Measurements from ENCODE around the gene C7orf33. TPM values are rescaled to one million over a fixed set of nuclear protein-coding genes. Genes with fewer than 3 reads are reported as not detected.

The C7orf33 gene, protein sequence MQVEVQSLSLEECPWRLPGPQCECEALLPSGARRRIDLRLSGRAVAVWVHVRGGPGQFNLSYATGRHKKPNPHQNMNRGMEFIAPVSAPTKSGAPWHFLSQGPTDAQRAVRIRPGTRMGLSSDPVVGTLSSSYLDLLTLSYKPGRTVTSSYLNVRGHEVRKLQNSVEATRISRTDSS
- not detected for total RNA-seq (ENCODE audit: unreplicated experiment)
- long read RNA-seq, result 0 reads

DNA sequence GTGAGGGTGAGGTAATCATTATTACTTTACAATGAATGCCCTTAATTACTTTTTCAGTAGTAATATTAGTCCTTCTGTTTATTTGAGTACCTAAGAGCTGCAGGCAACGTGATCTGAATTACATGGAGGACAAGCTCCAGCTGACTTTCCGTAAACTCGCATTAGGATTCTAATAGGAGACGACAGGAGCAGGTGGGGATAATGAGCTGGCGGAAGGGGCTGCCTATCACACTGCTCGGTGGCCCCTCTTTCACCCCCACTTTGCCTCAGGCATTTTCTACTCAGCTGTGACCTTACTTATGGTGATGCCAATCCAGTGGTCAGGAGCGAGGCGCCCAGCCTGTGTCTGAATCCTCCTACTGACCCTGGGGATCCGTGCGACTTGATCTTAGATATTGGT lies at the start of gene C7orf33:
C7orf33 (plus strand) TSS at position 296 of the 400 bp plus-strand sequence. CDS start 160 bp downstream, outside the sequence.
- Mint-ChIP-seq H3K4me1 (ENCODE audit: unreplicated experiment) (no peaks in the 10 kb centered on the region), H3K27ac (ENCODE audit: unreplicated experiment) (no peak within 1 kb of the TSS), H3K36me3 (ENCODE audit: low read depth, unreplicated experiment) (no peaks in the 10 kb centered on the region), H3K9me3 (ENCODE audit: unreplicated experiment) (no peaks in the 10 kb centered on the region), H3K4me3 (ENCODE audit: unreplicated experiment) (no peak within 1 kb of the TSS), H3K27me3 (ENCODE audit: unreplicated experiment) (no peaks in the 10 kb centered on the region)
- TF ChIP-seq, protein P1, sequence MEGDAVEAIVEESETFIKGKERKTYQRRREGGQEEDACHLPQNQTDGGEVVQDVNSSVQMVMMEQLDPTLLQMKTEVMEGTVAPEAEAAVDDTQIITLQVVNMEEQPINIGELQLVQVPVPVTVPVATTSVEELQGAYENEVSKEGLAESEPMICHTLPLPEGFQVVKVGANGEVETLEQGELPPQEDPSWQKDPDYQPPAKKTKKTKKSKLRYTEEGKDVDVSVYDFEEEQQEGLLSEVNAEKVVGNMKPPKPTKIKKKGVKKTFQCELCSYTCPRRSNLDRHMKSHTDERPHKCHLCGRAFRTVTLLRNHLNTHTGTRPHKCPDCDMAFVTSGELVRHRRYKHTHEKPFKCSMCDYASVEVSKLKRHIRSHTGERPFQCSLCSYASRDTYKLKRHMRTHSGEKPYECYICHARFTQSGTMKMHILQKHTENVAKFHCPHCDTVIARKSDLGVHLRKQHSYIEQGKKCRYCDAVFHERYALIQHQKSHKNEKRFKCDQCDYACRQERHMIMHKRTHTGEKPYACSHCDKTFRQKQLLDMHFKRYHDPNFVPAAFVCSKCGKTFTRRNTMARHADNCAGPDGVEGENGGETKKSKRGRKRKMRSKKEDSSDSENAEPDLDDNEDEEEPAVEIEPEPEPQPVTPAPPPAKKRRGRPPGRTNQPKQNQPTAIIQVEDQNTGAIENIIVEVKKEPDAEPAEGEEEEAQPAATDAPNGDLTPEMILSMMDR (IDR thresholded peaks at IDR 0.05; ENCODE audit: unreplicated experiment), result no peak
- no peak for DNase-seq (ENCODE audit: low spot score)

GRCh38 chr7:148541891-148542504 lies 48.6 kb upstream of the C7orf33 start:
- H3K9me3 Mint-ChIP-seq (ENCODE audit: unreplicated experiment), result no peaks in the 10 kb centered on the region
- TF ChIP-seq, protein P1 (IDR thresholded peaks at IDR 0.05; ENCODE audit: unreplicated experiment), result no peak

GRCh38 chr7:148543302-148543701 lies 47.3 kb upstream of the C7orf33 start:
- H3K36me3 Mint-ChIP-seq (ENCODE audit: low read depth, unreplicated experiment), result no peaks in the 10 kb centered on the region
- no peaks in the 10 kb centered on the region for H3K4me1 Mint-ChIP-seq (ENCODE audit: unreplicated experiment)
- H3K27ac Mint-ChIP-seq (ENCODE audit: unreplicated experiment), result no peak overlapping the region
- H3K27me3 Mint-ChIP-seq (ENCODE audit: unreplicated experiment), result peaks cover 3% of the 10 kb centered on the region
- H3K9me3 Mint-ChIP-seq (ENCODE audit: unreplicated experiment), result no peaks in the 10 kb centered on the region
- DNase-seq (ENCODE audit: low spot score), result no peak
- H3K4me3 Mint-ChIP-seq (ENCODE audit: unreplicated experiment), result no peak overlapping the region
- TF ChIP-seq, protein P1 (IDR thresholded peaks at IDR 0.05; ENCODE audit: unreplicated experiment), result no peak

More at GRCh38 chr7:148541891-148542504, 48.6 kb upstream of the C7orf33 start:
- Mint-ChIP-seq H3K27me3 (ENCODE audit: unreplicated experiment) (peaks cover 2% of the 10 kb centered on the region), H3K4me1 (ENCODE audit: unreplicated experiment) (no peaks in the 10 kb centered on the region), H3K4me3 (ENCODE audit: unreplicated experiment) (no peak overlapping the region), H3K27ac (ENCODE audit: unreplicated experiment) (no peak overlapping the region), H3K36me3 (ENCODE audit: low read depth, unreplicated experiment) (no peaks in the 10 kb centered on the region)
- no peak for DNase-seq (ENCODE audit: low spot score)

- H3K4me1 Mint-ChIP-seq (ENCODE audit: unreplicated experiment), result no peaks in the 10 kb centered on the region
Observed at GRCh38 chr7:148545172-148545571, 45.4 kb upstream of the C7orf33 start.

More at GRCh38 chr7:148545172-148545571, 45.4 kb upstream of the C7orf33 start:
- Mint-ChIP-seq H3K4me3 (ENCODE audit: unreplicated experiment) (no peak overlapping the region), H3K27ac (ENCODE audit: unreplicated experiment) (no peak overlapping the region), H3K9me3 (ENCODE audit: unreplicated experiment) (no peaks in the 10 kb centered on the region), H3K27me3 (ENCODE audit: unreplicated experiment) (peaks cover 5% of the 10 kb centered on the region), H3K36me3 (ENCODE audit: low read depth, unreplicated experiment) (no peaks in the 10 kb centered on the region)
- TF ChIP-seq, protein P1 (IDR thresholded peaks at IDR 0.05; ENCODE audit: unreplicated experiment), result no peak
- no peak for DNase-seq (ENCODE audit: low spot score)
